Activated gamma-delta T cell treated with Interleukin-2 at 50 U/mL for 16 hours (primary cell): ENCODE measurements around the gene PLA2G7.

ENCODE experiments used
- DNase-seq: peaks from one replicate; pipeline ENCODE4 v3.0.0-alpha.2; 2020

PLA2G7 gene

DNA sequence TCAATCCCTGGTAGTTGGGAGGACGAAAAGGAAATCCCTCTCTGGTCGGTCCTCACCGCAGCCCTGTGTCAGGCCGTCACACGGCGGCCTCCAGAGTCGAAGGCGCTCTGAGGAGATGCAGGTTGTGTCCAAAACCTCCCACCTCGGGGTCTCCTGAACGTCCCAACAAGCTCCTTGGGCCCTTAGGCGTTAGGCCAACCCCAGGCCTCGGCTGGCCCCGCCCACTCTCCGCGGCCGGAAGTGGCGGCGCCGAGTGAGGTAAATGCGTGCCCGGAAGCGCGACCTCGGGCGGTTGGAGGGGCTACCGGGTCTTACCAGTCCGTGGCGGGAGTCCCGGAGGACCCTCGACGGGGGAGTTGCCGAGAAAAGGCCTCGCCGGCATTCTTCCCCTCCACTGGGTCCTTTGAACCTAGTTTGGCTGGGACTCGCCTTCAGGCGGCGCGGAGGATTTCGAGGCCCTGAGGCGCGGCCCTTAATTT lies 47.5 kb downstream of the PLA2G7 start, which contains the start of gene TDRD6:
Gene TDRD6 (plus strand): TSS at position 267 of the 479 bp plus-strand sequence. CDS start 244 bp downstream, outside the sequence.
- DNase-seq, result no peak

DNA sequence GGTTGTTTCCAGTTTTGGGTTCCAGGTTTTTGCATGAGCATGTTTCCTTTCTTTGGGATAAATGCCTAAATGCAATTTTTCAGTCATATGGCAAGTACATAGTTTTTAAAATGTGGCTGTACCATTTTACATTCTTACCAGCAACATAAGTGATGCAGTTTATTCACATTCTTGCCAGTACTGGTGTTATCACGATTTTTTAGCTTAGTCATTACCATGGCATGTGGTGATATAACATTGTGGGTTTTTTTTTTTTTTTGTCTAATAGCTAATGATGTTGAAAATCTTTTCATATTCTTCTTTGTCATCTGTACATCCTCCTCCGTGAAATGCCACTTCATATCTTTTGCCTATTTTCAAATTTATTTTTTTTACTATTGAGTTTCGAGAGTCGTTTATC lies 50.4 kb downstream of the PLA2G7 start:
- no peak for DNase-seq

- no peak for DNase-seq
Observed at GRCh38 chr6:46677314-46677654, 57.9 kb downstream of the PLA2G7 start.

DNA sequence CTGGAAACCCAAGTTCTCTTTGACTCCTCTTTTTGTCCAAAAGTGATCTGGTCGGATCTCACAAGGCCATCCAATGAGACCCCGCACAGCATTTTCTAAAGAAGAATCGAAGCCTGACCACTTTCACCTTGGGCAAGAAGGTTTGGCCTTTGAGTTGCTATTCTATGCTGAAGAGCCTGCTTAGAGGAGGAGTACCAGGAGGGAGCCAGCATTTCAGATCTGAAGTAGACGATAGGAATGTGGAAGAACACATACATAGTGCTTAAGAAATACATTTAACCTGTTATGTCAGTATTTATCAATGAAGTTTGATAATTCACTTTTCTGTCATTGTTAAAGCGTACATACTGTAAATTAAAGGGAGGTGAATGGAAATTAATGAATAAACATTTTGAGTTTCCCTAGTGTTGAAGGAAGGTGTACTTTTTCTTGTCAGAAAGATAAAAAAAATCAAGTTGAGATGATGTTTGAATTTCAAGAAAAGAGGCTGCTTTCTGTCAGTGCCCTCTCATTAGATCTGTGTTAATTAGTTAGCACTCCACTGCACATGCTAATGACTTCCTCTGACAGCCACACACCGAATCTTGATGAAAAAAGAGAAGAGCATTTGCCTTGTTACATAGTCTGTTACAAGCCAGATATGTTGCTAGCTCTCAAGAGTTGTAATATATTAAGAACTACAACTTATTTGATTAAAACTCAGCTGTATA lies 58.4 kb downstream of the PLA2G7 start:
- no peak for DNase-seq

DNA sequence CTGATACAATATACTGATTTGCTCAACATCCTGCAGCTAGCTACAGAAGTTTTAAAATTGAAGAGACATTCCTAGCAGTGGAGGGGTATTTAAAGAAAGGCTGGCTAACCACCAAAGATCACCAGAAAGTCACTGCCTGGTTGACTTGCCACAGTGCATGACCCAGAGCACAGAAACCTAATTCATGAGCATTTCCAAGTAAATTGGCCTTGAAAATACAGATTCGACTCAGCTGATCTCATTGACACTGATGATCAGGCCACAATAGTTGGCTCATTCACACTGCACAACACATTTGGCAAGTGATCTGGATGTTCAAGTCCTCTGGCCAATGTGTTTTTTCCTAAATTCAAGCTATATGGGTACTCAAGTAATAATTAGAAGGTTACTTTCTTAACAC lies 60.8 kb downstream of the PLA2G7 start:
- no peak for DNase-seq

DNA sequence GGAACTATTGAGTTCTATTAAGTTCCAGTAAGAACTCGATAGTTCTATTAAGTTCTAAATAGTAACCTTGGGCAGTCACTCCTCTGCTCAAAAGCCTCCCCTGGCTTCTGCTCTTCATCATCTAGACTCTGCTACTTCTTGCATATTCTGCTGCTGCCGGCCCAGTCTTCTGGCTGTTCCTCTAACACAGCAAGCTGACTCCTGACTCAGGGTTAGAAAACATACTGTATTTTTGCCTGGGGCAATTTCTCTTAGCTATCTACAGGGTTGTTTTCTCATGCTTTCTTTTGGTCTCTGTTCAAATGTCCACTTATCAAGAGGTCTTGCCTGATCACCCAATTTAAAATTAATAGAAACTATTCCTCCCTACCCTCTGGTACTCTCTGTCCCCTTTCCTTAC lies 67.8 kb downstream of the PLA2G7 start:
- DNase-seq, result no peak

DNA sequence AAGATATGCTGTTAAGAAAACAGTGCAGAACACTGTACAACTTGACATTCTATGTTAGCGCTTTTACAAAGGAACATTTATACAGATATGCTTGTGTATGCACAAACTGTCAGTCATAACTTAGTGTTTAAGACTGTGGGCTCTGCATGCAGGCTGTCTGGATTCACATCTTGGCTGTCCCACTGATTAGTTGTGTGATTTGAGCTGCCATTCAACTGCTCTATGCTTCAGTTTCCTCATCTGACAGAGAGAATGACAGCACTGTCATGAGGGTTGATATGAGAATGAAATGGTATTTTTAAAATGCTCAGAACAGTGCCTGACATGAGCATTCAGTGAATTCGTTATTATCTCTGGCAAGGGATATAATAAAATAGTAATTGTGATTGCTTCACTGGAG lies 73.7 kb downstream of the PLA2G7 start:
- DNase-seq, result no peak

DNA sequence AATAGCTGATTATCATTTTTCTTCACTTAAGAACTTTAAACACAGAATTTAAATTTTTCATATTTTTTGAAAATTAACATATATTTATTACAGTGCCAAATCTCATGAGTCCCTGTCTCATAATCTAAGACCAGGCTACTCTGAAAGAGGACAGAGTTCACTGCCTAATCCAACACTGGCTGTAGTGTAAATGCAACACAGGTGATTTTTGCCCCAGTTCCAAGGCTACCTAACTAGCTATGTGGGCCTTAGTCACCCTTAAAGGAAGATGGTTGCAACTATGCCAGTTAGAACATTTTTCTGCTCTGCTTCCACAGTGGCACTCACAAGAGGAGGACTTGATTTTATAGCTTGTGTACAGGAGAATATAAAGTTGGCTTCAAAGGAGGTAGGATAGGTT lies 77.5 kb downstream of the PLA2G7 start:
- no peak for DNase-seq

- DNase-seq, result no peak
Observed at GRCh38 chr6:46655803-46656202, 79.4 kb downstream of the PLA2G7 start.
